NCI-H446 treated with DMSO at 0.1 percent for 48 hours (cell line): ENCODE results near the gene RAB11FIP4.

Experiments
- DNase-seq: peaks from one replicate; lab custom pipeline; 2025; lab: John Stamatoyannopoulos, UW

RAB11FIP4 gene

GRCh38 chr17:31386542-31387075, 4.9 kb upstream of the RAB11FIP4 start:
- DNase-seq: no peak

DNA sequence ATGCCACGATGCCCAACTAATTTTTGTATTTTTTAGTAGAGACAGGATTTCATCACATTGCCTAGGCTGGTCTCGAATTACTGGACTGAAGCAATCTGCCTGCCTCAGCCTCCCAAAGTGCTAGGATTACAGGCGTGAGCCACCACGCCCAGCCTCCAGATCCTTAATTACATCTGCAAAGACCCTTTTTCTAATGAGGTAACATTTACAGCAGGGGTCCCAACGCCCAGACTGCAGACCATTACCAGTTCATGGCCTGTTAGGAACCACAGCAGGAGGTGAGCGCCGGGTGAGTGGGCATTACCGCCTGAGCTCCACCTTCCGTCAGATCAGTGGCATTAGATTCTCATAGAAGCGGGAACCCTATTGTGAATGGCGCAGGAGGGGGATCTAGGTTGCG, 4.0 kb upstream of the RAB11FIP4 start:
- no peak for DNase-seq

DNA sequence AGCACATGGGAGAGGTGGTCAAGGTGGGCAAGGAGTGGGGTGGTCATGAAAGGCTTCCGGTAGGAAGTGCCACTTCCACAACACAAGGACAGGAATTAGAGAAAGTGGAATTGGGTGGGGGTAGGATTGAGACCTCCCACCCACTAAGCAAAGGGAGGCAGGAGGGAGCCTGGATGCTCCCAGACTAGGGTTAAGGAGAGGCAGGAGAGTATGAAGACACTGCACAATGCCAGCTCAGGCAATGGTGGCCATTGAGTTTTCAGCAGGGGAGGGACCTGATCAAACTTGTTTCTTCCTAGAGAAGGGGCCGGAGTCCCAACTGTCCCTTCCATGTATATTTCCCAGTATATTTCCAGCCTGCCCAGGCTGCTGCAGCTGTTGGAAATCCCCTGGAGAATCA, 3.1 kb upstream of the RAB11FIP4 start:
- no peak for DNase-seq

GRCh38 chr17:31388770-31389656, 2.5 kb upstream of the RAB11FIP4 start:
- no peak for DNase-seq

GRCh38 chr17:31389657-31390381, 1.7 kb upstream of the RAB11FIP4 start:
- DNase-seq: no peak

- no peak for DNase-seq
Measured at GRCh38 chr17:31390426-31390747, 1.1 kb upstream of the RAB11FIP4 start.

DNA sequence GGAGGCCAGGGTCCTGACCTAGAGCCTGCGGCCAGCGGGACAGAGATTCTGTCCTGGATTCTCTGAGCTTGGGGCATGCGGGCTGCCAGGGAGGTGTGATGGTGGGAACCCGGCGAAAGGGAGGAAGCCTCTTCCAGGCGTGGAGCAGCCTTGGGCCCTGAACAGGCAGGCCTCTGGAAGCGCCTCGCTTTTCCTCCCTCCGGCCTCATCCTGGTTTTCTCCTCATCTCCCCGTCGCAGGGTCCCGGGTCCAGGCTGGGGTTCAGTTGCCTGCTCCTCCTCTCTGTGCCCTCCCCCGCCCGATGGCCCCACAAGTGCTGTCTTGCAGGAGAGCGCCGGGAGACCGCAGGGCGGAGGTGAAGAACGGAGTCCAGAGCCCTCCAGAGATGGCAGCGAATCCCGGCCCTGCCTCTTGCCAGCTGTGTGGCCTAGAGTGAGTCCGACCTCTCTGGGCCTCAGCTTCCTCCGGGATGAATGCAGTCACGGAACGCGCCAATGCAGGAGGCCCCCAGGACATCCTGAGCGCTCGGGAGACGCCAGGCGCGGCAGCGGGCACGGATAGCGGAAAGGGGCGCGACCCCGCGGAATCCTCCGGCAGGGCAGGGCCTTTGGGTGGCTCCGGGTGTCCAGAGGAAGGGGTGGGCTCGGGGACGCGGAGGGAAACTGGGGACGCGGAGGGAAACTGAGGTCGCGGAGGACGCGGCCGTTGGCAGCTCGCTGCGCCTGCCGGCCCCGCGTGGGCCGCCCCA, 553 bp upstream of the RAB11FIP4 start:
- DNase-seq: peak; percentile 36

GRCh38 chr17:31392002-31392855, 754 bp downstream of the RAB11FIP4 start:
- no peak for DNase-seq

- no peak for DNase-seq
Measured at GRCh38 chr17:31392856-31393748, 1.6 kb downstream of the RAB11FIP4 start.

- no peak for DNase-seq
Measured at GRCh38 chr17:31393749-31394146, 2.3 kb downstream of the RAB11FIP4 start.

DNA sequence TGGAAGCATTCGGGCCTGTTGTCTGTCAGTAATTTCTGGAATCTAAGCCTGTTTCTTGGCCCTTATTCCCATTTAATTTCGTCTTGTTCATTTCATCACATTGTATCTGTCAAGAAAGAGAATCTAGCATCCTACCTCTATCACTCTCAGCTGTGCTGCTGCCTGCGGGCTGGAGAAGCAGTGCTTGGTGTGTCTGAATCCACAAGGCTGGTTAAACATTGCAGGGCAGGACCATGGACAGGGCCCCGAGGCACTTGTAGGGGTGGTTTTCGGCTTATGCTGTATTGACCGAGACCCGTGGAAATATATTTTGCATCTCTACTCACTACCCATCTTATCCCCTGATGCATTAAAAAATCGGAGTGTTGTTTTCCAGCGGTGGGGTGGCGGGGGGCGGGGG, 3.1 kb downstream of the RAB11FIP4 start:
- no peak for DNase-seq

DNA sequence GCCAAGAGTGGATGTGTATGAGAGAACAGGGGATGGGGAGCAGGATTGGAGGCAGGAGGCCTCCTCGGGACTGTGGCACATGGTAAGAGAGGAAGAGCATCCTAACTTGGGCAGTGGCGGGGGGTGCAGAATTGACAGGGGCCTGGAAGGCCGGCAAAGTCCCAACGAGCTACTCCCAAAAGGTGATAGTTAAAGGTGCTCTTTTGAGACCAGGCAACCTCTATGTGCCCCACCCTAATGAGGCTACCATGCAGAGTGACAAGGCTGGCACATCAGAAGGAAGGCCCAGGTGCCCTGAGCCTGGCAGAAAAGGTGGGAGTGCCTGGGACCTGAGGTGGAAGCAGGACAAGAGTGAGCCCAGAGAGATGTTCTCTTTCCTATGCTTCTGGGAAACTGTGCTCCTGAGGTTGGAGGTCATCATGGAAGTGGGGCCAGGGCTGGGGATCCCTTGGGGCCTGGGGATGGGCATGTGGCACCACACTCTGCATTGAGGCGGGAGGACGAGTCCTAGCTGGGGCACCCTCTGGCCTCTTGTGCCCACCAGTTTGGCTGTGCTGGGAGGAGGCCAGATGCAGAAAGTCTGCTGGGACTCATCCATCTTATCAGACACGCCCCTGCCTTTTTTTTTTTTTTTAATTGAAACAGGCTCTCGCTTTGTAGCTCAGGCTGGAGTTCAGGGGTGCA, 5.9 kb downstream of the RAB11FIP4 start:
- DNase-seq: no peak

DNA sequence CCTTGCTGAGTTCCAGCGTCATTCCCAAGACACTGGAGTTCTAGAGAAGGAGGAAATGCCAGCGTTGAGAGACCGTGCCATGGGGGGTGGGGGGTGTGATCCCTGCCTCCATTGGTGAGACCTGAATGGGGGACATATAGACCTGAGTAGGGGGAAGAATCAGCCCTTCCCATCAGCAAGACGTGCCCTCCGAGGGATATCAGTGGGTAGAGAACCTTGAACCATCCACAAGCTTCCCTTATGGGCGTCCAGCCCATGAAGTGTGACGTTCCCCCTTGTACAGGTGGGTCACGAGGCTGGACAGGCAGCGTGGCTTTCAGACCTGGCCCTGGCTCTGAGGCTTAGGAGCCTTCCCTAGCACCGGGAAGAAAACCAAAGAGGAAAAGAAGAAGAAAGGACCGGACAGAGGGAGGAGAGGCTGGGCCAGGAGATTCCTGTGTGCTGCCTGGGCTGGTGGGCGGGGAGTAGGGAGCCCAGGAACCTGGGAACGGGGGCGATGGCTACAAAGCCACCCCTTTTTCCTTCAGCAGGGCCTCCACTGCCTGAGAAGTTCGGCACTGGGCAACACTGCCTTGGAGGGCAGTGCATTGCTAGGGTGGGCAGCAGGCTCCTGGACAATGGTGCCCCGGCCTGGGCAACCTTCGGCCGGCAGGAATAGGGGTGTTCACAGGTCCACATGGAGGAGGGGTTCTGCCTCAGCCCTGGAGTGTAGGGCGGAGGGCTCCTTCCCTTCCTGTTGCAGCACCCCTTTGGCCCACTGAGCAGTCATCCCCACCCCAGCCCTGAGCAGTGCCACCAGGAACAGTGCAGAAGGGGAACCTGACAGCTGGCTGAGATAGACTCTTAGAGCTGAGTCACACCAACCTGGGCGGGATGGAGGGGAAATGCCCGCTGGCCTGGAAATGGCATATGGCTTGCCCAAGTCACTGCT, 7.2 kb downstream of the RAB11FIP4 start:
- no peak for DNase-seq

DNA sequence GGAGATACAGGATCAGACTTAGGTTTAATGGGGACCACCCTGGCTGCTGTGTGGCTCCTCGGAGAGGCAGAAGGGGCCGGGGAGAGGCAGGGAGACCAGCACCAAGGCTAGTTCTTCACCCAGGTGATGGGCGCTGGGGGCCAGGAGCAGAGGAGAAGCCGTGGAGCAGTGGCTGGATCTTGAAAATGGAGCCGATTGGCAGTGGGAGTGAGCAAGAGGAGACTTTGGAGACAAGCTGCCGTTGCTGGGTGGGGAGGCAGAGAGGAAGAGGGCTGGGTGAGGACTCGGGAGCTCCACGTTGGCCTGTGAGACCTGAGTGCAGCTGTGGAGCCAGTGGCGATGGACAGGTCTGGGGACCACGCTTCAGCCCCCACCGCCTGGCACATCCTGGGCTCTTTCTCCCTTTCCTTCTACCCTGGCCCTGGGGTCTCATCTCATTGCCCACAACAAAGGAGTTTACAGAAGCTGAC, 9.0 kb downstream of the RAB11FIP4 start:
- no peak for DNase-seq

DNA sequence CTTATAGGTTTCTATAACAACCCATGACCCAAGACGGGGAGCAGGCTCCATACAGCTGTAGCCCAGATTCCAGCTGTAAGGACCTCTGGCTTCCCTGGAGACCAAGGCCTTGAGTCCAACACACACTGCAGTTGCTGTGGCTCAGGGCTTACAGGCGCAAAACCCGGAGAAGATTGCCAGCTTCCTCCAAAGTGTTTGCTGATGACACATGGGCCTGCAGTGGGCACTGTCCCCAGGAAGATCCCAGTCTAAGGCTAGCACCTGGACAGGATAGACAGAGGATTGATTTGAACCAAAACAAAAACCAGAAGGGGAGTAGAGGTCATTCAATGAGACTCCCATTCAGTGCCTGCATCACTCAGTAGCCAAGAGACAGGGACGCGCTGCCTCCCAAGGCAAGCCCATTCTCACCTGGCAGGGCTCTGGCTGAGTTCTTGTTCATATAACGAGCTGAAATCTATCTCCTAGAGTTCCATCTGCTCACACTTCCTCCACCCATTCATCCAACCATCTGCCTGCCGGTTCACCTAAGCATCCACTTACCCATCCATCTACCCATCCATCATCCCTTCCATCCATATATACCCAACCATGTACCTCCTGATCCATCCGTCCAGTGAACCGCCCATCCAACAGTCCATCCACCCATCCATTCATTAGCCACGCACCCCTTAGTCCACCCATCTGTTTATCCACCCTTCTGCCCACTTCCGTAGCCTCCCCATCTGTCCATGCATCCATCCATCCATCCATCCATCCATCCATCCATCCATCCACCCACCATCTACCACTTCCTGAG, 10.2 kb downstream of the RAB11FIP4 start:
- DNase-seq: no peak

GRCh38 chr17:31404028-31404949, 12.8 kb downstream of the RAB11FIP4 start:
- no peak for DNase-seq

- DNase-seq: no peak
Measured at GRCh38 chr17:31405890-31406371, 14.5 kb downstream of the RAB11FIP4 start.
